Adrenal gland (tissue), 12 donors: ENCODE measurements around the gene PNPLA3. TPM values are rescaled to one million over a fixed set of nuclear protein-coding genes. Genes with fewer than 3 reads are reported as not detected.

ENCODE experiments used
- DNase-seq, 7 donors: peaks; one replicate each; pipeline ENCODE4 v3.0.0-alpha.2; 2019 to 2020
- H3K27ac ChIP-seq, 5 donors: fragments of 200-600 bp; sonication (generic) in 4 of 5; 1 replicate in 3 of 5; 2 replicates in 2 of 5; pipeline versions ENCODE4 v1.5.1 to v1.8.0; 2016 to 2020; ENCODE audit warnings: mild to moderate bottlenecking in 1 of 5
- H3K27me3 ChIP-seq: fragments of 200-600 bp; 2 replicates; pipeline ENCODE4 v1.8.0; 2021
- H3K36me3 ChIP-seq, 2 donors: fragments of 200-600 bp; replicated peaks in 1 of 2; 1 replicate in 1 of 2; 2 replicates in 1 of 2; pipeline versions ENCODE4 v1.5.1 to v1.8.0; 2018 to 2022
- H3K4me1 ChIP-seq, 2 donors: fragments of 200-600 bp; replicated peaks in 1 of 2; 1 replicate in 1 of 2; 2 replicates in 1 of 2; pipeline versions ENCODE4 v1.5.1 to v1.8.0; 2018 to 2021
- H3K4me3 ChIP-seq, 4 donors: fragments of 200-600 bp; sonication (generic) in 3 of 4; one replicate each; pipeline ENCODE4 v1.5.1; 2016 to 2018
- H3K9me3 ChIP-seq, 3 donors: fragments of 200-600 bp; sonication (generic) in 1 of 3; replicated peaks in 1 of 3; 1 replicate in 2 of 3; 2 replicates in 1 of 3; pipeline versions ENCODE4 v1.5.1 to v1.8.0; 2016 to 2021
- CTCF ChIP-seq, 6 experiments: fragments of 450-650 bp in 4 of 6; fragments of 200-600 bp in 2 of 6; sonication (generic) in 1 of 6; IDR thresholded peaks; 1 replicate in 5 of 6; 2 replicates in 1 of 6; pipeline versions ENCODE4 v1.5.1 to v1.8.0; 2016 to 2021; ENCODE audit warnings: antibody characterized with exemption in 6 of 6, mild to moderate bottlenecking in 2 of 6, moderate library complexity in 1 of 6
- POLR2A ChIP-seq, 2 donors: fragments of 450-650 bp; IDR thresholded peaks; one replicate each; pipeline ENCODE4 v1.6.1; 2017; ENCODE audit warnings: antibody characterized with exemption in 2 of 2, mild to moderate bottlenecking in 2 of 2, moderate library complexity in 1 of 2
- WGBS, 4 donors: extraction: QIAGEN DNeasy Blood & Tissue Kit in 2 of 4; methylation state at CpG; one replicate each; pipeline versions ENCODE4 v1.1.5 to v1.1.7; 2013 to 2017; 5-methylcytosine and 5-hydroxymethylcytosine counted together
- intact Hi-C, 2 donors: fragments of 100-400 bp; cut with DNase I; formaldehyde crosslinking; loops; one replicate each; pipeline versions ENCODE4 v1.14.1 to v1.15.0; 2022 to 2023
- polyA plus RNA-seq, 3 donors: library from polyadenylated mRNA; stranded (reverse); fragments of 200-250 nt in 2 of 3; fragments of 350-450 nt in 1 of 3; fragmentation: Illumina TruSeq in 1 of 3; extraction: RNeasy Lipid Tissue Mini Kit (QIAGEN cat#74804) in 1 of 3; gene quantifications; one replicate each; pipeline ENCODE4 v1.2.3, GENCODE V29; 2013 to 2014
- total RNA-seq, 9 donors: library from RNA; depleted of rRNA in 4 of 9; stranded (reverse); fragments of >200 nt in 4 of 9; fragments of 120-200 nt in 1 of 9; fragmentation: NEBNext Ultra II Directional in 1 of 9; extraction: Animal tissue kit (Norgen Biotek cat#: 25700) in 1 of 9; gene quantifications; one replicate each; pipeline versions ENCODE4 v1.1.0 to v1.2.4, GENCODE V29; 2013 to 2023
- donor health status: healthy with polysubstance abuse.
- donor health status: Bipolar disorder and iron deficiency.
- donor health status: DM: yes; HTN: yes; CAD: no.
- donor health status: DM: no; HTN: no; CAD: no.
- donor health status: DM: no; HTN: no; CAD: no.
- donor health status: DM: yes; HTN: yes; CAD: no.

Gene PNPLA3
- total and polyA plus RNA-seq, 12 donors: 0.15 to 4.4 (median 0.42) TPM; not detected in 1

DNA sequence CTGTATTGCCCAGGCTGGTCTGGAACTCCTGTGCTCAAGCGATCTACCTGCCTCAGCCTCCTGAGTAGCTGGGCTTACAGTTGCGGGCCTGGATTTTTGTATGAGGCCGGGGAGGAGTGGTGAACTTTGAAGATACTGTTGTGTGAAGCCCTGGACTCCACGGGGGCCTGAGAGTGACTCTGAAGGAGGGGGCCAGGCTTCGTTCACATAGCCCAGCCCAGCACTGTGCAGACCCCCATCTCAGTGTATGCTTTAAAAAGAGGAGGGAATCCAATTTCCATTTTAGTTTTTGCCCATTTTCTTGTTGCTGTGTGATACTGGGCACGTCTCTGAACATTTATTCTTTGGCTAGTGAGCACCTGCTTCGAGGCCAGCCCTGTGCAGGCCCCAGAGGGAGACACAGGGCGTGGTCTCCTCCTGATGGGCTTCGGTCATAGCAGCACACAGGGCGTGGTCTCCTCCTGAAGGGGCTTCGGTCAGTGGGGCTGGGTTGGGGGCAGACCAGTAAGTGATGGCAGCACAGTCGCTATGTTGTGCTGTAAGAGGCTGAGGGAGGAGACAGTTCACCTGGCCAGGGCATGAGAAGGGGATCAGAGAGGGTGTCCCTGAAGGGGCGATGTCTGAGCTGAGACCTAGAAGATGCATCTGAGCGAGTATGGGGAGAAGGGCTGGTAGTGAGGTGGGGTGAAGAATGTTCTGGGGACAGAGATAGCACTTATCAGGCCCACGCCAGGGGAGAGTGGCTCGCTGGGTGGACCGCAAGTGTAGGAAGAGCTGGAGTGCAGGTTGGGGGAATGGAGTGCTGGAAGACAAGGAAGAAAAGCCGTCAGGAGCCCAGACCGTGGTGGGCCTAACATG, 45.6 kb downstream of the PNPLA3 start:
- Histone ChIP-seq H3K4me3 (no peak overlapping the region), H3K27ac (no peak overlapping the region), H3K4me1 (peaks cover 0 to 3% of the 10 kb centered on the region in 2 donors), H3K36me3 (peaks cover 0 to 80% of the 10 kb centered on the region in 2 donors), H3K9me3 (no peaks in the 10 kb centered on the region), H3K27me3 (no peaks in the 10 kb centered on the region)
- no peak for TF ChIP-seq CTCF (IDR thresholded peaks at IDR 0.05)
- TF ChIP-seq POLR2A (IDR thresholded peaks at IDR 0.05): no peak
- no peak for DNase-seq
- 92 to 95% (median 94%) methylated on average over 19 of the region's 19 CpGs for WGBS, 4 donors
- intact Hi-C loops: no loop called here

GRCh38 chr22:43969989-43970755, 46.6 kb downstream of the PNPLA3 start:
- H3K4me1 ChIP-seq: no peaks in the 10 kb centered on the region
- no peaks in the 10 kb centered on the region for H3K9me3 ChIP-seq
- 78 to 90% (median 85%) methylated on average over 7 to 8 of the region's 8 CpGs for WGBS, 4 donors
- H3K27ac ChIP-seq: no peak overlapping the region
- intact Hi-C loops: no loop called here
- no peaks in the 10 kb centered on the region for H3K27me3 ChIP-seq
- H3K4me3 ChIP-seq: no peak overlapping the region
- no peak for DNase-seq
- TF ChIP-seq POLR2A (IDR thresholded peaks at IDR 0.05) (no peak), CTCF (IDR thresholded peaks at IDR 0.05) (no peak)
- H3K36me3 ChIP-seq: peaks cover 0 to 80% of the 10 kb centered on the region in 2 donors

DNA sequence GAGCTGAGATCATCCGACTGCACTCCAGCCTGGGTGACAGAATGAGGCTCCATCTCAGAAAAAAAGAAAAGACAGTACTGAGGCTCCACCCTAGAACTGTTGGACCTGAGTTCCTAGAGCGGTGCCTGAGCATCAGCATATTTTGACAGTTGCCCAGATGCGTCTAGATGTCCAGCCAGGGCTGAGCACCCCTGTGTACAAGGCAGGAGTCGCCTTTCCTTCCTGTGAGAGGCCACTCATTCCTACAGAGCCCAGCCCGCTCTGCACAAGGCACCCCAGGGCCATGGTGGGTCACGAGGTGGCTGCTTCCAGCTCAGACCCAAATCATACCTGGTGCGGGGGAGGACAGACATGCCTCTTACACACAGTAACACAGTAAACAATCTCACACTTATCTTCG, 47.5 kb downstream of the PNPLA3 start:
- Histone ChIP-seq H3K27ac (no peak overlapping the region), H3K36me3 (peaks cover 0 to 80% of the 10 kb centered on the region in 2 donors), H3K27me3 (no peaks in the 10 kb centered on the region), H3K4me3 (no peak overlapping the region), H3K4me1 (no peaks in the 10 kb centered on the region), H3K9me3 (no peaks in the 10 kb centered on the region)
- intact Hi-C loops: no loop called here
- DNase-seq: no peak
- 79 to 93% (median 85%) methylated on average over 6 to 8 of the region's 8 CpGs for WGBS, 4 donors
- no peak for TF ChIP-seq CTCF (IDR thresholded peaks at IDR 0.05)
- TF ChIP-seq POLR2A (IDR thresholded peaks at IDR 0.05): no peak

GRCh38 chr22:43972931-43973462, 49.4 kb downstream of the PNPLA3 start:
- H3K27me3 ChIP-seq: no peaks in the 10 kb centered on the region
- H3K4me3 ChIP-seq: no peak overlapping the region
- WGBS, 4 donors: 94 to 97% (median 95%) methylated on average over 10 of the region's 10 CpGs
- H3K36me3 ChIP-seq: peaks cover 0 to 81% of the 10 kb centered on the region in 2 donors
- intact Hi-C loops: no loop called here
- no peak for DNase-seq
- no peak overlapping the region for H3K27ac ChIP-seq
- H3K9me3 ChIP-seq: no peaks in the 10 kb centered on the region
- no peaks in the 10 kb centered on the region for H3K4me1 ChIP-seq
- TF ChIP-seq CTCF (IDR thresholded peaks at IDR 0.05) (no peak), POLR2A (IDR thresholded peaks at IDR 0.05) (no peak)
